H1 (cell line): ENCODE measurements around the gene PAXX. TPM values are rescaled to one million over a fixed set of nuclear protein-coding genes. Genes with fewer than 3 reads are reported as not detected.

Experiments
- EP300 ChIP-seq, 2 experiments: IDR thresholded peaks; 1 replicate in 1 of 2; 2 replicates in 1 of 2; pipeline ENCODE4 v1.6.1; 2011 to 2012; ENCODE audit warnings: low read depth in 2 of 2, low read length in 2 of 2, mild to moderate bottlenecking in 2 of 2, borderline replicate concordance in 1 of 2, inconsistent platforms in 1 of 2, moderate library complexity in 1 of 2
- SP2 ChIP-seq: IDR thresholded peaks from 2 replicates; pipeline ENCODE4 v1.6.1; 2012; ENCODE audit warnings: mild to moderate bottlenecking, low read length, inconsistent platforms
- polyA plus RNA-seq, 7 experiments: library from polyadenylated mRNA; depleted of rRNA in 3 of 7; stranded (reverse) in 5 of 7; unstranded in 2 of 7; fragments of >200 nt in 5 of 7; fragments of 200-250 nt in 2 of 7; gene quantifications; 1 replicate in 5 of 7; 2 replicates in 1 of 7; 4 replicates in 1 of 7; pipeline versions ENCODE4 v1.2.1 to v1.2.3, GENCODE V29; 2011 to 2013; ENCODE audit warnings: missing spikeins in 2 of 7, mixed read lengths in 2 of 7
- total RNA-seq: library from RNA; stranded (reverse); fragmentation: NEBNext Ultra II Directional; extraction: Animal tissue kit (Norgen Biotek cat#: 25700); gene quantifications from 2 replicates; pipeline ENCODE4 v1.2.1, GENCODE V29; 2021

PAXX gene
- total and polyA plus RNA-seq, 2 of the 8 experiments (the other 6 are each of a cell fraction or from before 2014, with no cell fraction given), result 43.4 to 45.9 TPM

GRCh38 chr9:137009217-137009616 lies 17.0 kb downstream of the PAXX start (continued):
- TF ChIP-seq SP2 (no peak), EP300 (IDR thresholded peaks at IDR 0.05; ENCODE audit: borderline replicate concordance in 1 of 2, low read depth in 2 of 2, low read length in 2 of 2) (no peak)
